ENCODE measurements around the gene MYF6. TPM values are rescaled to one million over a fixed set of nuclear protein-coding genes. Genes with fewer than 3 reads are reported as not detected.

MYF6 gene
- total RNA-seq (2022; extraction: Qiagen RNA extraction) = not detected in 5 replicates

DNA sequence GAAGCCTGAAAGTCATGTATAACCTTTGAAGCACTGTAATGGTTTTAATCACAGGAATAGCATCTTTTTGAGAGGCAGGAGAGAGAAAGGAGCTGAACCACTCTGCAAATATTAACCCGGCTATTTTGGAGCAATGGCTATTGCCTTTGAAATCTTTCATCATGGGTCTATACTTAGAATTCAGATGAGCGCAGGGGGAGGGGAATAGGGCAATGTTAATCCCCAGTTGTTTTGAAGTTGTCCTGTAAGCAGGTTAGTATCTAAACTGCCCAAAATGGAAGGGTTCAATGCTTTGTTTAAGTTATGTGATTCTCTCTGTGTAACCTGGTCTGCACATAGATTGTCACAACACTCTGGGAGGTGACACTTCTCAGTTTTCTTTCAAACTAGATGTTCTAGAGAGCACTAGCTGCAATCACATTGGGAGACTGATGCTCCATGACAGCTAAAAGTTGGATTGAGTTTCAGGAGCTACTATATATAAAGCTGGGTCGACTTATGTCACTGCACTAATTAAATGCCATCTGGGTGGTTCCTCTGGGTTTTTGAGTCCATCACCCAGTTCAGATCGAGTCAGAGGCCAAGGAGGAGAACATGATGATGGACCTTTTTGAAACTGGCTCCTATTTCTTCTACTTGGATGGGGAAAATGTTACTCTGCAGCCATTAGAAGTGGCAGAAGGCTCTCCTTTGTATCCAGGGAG is at the start of gene MYF6:
TSS of gene MYF6 (plus strand) at position 509 of the 704 bp plus-strand sequence. CDS start at position 595, 86 bp downstream.

DNA sequence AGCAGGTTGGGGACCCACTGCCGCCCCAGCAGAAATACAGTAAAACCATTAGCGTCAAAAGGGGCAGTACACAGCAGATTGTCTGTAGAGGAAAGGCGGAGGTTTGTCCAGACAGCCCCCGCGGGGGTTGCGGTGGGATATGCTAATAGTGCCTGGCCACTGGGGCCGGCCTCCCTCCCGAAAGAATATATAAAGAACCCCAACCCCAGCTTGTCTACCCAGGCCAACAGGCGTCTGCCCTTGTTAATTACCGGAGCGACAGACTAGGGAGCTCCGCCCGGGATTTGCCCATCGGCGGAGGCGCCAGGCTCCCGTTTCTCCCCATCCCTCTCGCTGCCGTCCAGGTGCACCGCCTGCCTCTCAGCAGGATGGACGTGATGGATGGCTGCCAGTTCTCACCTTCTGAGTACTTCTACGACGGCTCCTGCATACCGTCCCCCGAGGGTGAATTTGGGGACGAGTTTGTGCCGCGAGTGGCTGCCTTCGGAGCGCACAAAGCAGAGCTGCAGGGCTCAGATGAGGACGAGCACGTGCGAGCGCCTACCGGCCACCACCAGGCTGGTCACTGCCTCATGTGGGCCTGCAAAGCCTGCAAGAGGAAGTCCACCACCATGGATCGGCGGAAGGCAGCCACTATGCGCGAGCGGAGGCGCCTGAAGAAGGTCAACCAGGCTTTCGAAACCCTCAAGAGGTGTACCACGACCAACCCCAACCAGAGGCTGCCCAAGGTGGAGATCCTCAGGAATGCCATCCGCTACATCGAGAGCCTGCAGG is 9.4 kb downstream of the MYF6 start, which contains the start of gene MYF5:
TSS of gene MYF5 (plus strand) at position 217 of the 774 bp plus-strand sequence. CDS start at position 369, 152 bp downstream.

Other genes starting within 250 kb of the MYF6 start
- not detected in 5 replicates for gene MYF5, start 9.3 kb downstream of the MYF6 start, total RNA-seq (2022; extraction: Qiagen RNA extraction)
- 0.25 to 0.51 TPM (median 0.33 TPM) in 5 replicates for gene LIN7A, start 230.3 kb downstream of the MYF6 start, total RNA-seq (2022; extraction: Qiagen RNA extraction)

Data from A549 treated with CORT108297 at 1 μM for 4 hours (cell line).